NCI-H345 treated with DMSO at 0.1 percent for 48 hours (cell line): Measurements from ENCODE around the gene YARS1.
A peak's percentile ranks its signal among the peaks of the same experiment; 100 is the strongest.

ENCODE experiments used
- DNase-seq: peaks from one replicate; lab custom pipeline; 2025; ENCODE audit not compliant: unreplicated experiment; lab: John Stamatoyannopoulos, UW

Gene YARS1

GRCh38 chr1:32817159-32817814, at the start of gene YARS1, which contains the start of gene S100PBP:
TSS of gene YARS1 (minus strand) at chr1:32817358. CDS start at chr1:32817244, 114 bp downstream.
TSS of gene S100PBP (plus strand) at chr1:32817653. CDS start at chr1:32826100, 8,447 bp downstream.
- peak; percentile 96 for DNase-seq

DNA sequence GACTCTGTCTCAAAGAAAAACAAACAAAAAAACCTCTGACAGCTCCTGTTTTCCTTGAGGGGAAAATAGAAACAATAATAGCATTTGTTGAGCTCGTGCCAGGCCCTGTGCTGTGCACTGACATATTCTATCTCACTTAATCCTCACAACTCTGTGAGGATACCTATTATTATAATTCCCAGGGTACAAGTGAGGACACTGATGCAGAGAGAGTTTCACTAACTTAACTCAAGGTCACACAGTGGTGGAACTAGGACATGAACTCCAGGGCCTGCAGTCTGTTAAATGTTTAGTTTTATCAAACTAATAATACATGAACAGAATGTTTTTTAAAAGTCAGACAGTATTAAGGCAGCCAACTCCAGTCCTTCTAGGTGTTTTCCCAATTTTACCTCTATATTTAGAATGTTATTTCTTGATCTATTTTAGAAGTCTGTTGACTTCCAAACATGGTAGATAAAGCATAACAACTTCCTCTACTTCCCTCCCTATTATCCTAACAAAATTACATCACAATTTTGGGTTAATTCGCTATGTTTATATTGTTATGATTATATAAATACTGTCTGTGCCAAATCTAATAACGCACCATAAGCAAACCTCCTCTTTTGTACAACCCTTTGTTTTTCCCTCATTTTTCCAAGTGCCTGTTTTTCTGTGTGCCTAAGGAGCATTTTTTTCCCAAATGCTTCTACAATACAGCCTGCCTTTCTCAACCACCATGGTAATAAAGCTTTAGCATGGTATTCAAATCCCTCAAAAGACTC, 48.7 kb upstream of the YARS1 start:
- no peak for DNase-seq

GRCh38 chr1:32864375-32865019, 47.3 kb upstream of the YARS1 start:
- no peak for DNase-seq

- no peak for DNase-seq
These were observed 46.7 kb upstream of the YARS1 start for GRCh38 chr1:32863881-32864245.

DNA sequence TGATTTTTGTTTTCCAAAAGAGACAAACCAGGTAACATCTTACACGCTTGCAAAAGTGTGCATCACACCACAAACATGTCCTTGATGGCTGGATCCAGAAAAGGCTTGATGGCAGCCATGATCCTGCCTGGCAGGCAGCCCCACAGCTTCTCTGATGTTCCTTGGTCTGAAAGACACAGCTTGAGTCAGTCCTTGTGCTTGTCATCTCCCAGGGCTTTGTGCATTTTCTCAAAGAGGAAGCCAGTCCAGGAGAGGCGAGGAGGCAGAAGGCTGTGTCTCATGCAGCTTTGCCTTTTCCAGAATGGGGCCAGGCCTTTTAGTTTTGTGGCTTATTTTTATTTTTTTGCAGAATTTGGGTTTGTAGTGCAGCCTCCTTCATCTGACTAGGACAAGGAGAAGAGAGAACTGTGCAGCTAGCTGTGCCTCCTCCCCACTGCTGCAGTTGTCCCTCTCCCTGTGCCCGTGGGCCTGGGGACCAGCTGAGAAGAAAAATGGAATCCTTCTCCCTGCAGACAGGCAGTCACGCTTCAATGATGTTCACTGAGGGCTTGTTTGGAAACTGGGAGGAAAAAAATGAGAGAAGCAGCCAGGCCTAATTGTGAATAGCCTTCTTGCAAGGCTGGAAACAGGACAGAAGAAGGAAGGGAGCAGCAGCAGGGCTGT, 46.2 kb upstream of the YARS1 start:
- DNase-seq = no peak

DNA sequence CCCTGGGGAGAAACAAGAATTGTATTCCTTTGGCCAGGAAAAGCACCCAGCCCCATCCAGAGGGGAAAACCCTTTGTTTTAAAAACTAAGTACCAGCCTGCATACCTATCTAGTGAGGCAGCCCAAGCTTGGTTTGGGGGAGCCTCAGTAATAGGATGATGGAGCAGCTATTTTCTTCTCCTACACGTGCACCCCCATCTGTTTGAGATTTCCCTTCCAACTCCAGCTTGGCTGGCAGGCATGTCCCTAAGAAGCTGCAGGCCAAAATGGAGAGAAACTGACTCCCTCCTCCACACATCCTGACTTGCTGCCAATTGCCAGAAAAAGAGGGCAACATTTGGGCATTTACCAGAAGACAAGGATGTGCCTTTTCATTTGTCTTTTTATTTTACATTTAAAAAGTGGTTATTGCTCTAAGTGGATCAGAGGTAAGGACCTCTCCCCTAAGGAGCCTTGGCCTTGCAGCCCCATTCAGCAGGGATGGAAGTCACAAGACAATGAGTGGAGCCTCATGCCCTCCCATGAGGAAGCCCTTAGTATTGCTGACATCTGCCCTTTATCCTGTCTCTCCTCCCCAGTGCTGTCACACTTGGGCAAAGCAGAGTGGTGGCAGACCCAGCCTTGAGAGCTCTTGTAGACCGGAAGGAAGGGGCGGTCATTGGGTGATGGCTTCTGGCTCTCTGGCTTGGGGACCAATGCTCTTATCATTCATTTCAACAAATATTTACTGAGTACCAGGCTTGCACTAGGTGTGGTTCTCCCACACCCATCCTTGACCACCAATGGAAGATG, 44.9 kb upstream of the YARS1 start:
- no peak for DNase-seq

- DNase-seq = no peak
These were observed 43.4 kb upstream of the YARS1 start for GRCh38 chr1:32860566-32860965.

- no peak for DNase-seq
These were observed 42.8 kb upstream of the YARS1 start for GRCh38 chr1:32859915-32860314.

- DNase-seq = no peak
These were observed 41.6 kb upstream of the YARS1 start for GRCh38 chr1:32858791-32859190.

- no peak for DNase-seq
These were observed 41.0 kb upstream of the YARS1 start for GRCh38 chr1:32858136-32858535.

- DNase-seq = no peak
These were observed 38.9 kb upstream of the YARS1 start for GRCh38 chr1:32855861-32856617.

GRCh38 chr1:32848354-32849063, 31.4 kb upstream of the YARS1 start:
- DNase-seq = no peak

DNA sequence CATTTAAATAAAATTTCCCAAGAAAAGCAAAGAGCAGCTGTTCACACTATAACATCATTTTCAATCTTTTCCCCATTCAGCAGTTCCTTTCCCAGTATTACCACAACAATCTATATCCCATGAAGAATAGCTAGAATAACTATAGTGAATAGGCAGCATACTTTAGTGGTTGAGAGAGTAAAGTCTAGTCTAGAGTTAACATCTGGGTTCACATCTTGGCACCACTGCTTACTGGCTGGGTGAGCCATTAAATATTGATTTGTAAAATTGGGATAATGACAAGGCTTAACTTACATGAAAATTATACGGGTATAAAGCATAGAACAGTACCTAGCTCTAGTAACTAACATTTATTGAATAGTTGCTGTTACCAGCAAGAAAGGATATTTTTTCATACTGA, 14.7 kb upstream of the YARS1 start:
- DNase-seq = no peak

DNA sequence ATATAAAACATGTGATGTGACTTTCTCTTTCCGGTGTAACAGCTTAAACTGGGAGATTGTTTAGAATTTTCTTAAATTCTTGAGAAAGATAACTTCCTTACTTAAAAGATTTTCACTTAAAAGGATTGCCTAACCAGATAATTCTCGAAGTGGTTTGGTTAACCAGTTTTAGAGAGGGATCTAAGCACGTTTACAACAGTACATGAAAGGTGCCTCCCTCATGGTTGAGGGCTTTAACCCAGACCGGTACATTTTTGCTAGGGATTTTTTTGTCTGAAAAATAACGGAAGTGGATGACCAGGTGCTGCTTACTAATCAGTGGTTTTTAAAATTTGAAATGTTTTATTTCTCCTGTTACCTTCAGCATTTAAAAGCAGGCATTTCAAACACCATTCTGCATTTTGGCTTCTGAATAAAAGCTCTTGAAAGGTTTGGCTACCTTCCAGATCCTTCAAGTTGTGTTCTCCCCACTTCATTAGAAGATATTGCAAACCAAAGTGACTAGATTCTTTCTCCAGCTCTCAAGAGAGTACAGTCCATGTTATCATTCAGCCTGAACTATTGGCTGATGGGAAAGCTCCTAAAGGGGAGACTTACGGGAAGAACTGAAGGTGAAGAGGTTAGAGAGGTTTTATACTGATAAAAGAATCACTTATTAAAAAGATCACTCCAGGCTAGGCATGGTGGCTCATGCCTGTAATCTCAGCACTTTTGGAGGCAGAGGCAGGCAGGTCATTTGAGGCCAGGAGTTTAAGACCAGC, 13.1 kb upstream of the YARS1 start:
- DNase-seq = no peak

- no peak for DNase-seq
These were observed 11.2 kb upstream of the YARS1 start for GRCh38 chr1:32828341-32828740.

DNA sequence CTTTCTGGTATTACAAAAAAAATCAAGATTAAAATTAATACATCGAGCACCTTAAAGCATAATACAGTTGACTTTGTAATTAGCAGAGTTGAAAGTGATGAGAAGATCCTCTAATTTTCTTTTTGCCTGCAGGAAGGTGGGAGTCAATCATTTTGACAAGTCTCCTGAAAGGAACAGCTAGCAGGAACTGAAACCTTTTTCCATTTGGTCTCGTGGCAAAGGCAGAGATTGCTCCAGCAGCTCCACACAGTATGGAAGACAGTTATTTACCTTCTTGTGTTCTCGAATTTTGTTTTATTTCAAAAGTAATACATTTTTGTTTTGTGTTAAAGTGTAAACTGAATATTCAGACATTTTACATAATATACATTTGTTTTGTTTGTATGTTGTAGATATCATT, 8.0 kb upstream of the YARS1 start:
- no peak for DNase-seq

- DNase-seq = no peak
These were observed 1.8 kb upstream of the YARS1 start for GRCh38 chr1:32818804-32819541.
